Spleen (tissue), 11 donors: ENCODE results near the gene TBC1D22A. TPM values are rescaled to one million over a fixed set of nuclear protein-coding genes. Genes with fewer than 3 reads are reported as not detected.

Source experiments
- DNase-seq: peaks from one replicate; pipeline ENCODE4 v3.0.0-alpha.2; 2020
- H3K27ac ChIP-seq, 8 donors: fragments of 200-600 bp; sonication (generic) in 7 of 8; 1 replicate in 4 of 8; 2 replicates in 4 of 8; pipeline versions ENCODE4 v1.5.0 to v1.8.0; 2016 to 2021; ENCODE audit warnings: inconsistent platforms in 4 of 8, mild to moderate bottlenecking in 4 of 8, moderate library complexity in 1 of 8
- H3K27me3 ChIP-seq, 7 donors: fragments of 200-600 bp; sonication (generic) in 6 of 7; replicated peaks in 1 of 7; 1 replicate in 4 of 7; 2 replicates in 3 of 7; pipeline versions ENCODE4 v1.5.0 to v1.8.0; 2016 to 2021; ENCODE audit warnings: inconsistent platforms in 3 of 7, mild to moderate bottlenecking in 1 of 7
- H3K36me3 ChIP-seq, 6 donors: fragments of 200-600 bp; sonication (generic) in 5 of 6; 1 replicate in 4 of 6; 2 replicates in 2 of 6; pipeline versions ENCODE4 v1.5.0 to v1.8.0; 2016 to 2021; ENCODE audit warnings: inconsistent platforms in 2 of 6
- H3K4me1 ChIP-seq, 6 donors: fragments of 200-600 bp; sonication (generic) in 5 of 6; 1 replicate in 3 of 6; 2 replicates in 3 of 6; pipeline versions ENCODE4 v1.5.0 to v1.8.0; 2016 to 2021; ENCODE audit warnings: inconsistent platforms in 3 of 6
- H3K4me3 ChIP-seq, 8 donors: fragments of 200-600 bp; sonication (generic) in 7 of 8; 1 replicate in 4 of 8; 2 replicates in 4 of 8; pipeline versions ENCODE4 v1.5.0 to v1.8.0; 2016 to 2021; ENCODE audit warnings: inconsistent platforms in 4 of 8, mild to moderate bottlenecking in 4 of 8, moderate library complexity in 2 of 8
- H3K9me3 ChIP-seq, 8 donors: fragments of 200-600 bp; sonication (generic) in 7 of 8; 1 replicate in 4 of 8; 2 replicates in 4 of 8; pipeline versions ENCODE4 v1.5.0 to v1.8.0; 2016 to 2021; ENCODE audit warnings: inconsistent platforms in 4 of 8
- CTCF ChIP-seq, 11 experiments: fragments of 200-600 bp in 7 of 11; fragments of 450-650 bp in 4 of 11; sonication (generic) in 4 of 11; IDR thresholded peaks in 8 of 11; conservative IDR thresholded peaks in 3 of 11; 1 replicate in 7 of 11; 2 replicates in 4 of 11; pipeline versions ENCODE4 v1.4.0 to v1.8.0; 2016 to 2021; ENCODE audit warnings: antibody characterized with exemption in 11 of 11, inconsistent platforms in 4 of 11, mild to moderate bottlenecking in 1 of 11
- POLR2A ChIP-seq, 3 donors: fragments of 450-650 bp; IDR thresholded peaks; one replicate each; pipeline ENCODE4 v1.5.1; 2017; ENCODE audit warnings: antibody characterized with exemption in 3 of 3, mild to moderate bottlenecking in 1 of 3
- POLR2AphosphoS5 ChIP-seq, 3 donors: sonication (generic); formaldehyde crosslinking; IDR thresholded peaks; one replicate each; pipeline ENCODE4 v1.5.1; 2017; ENCODE audit warnings: antibody characterized with exemption in 3 of 3
- WGBS, 5 donors: extraction: QIAGEN DNeasy Blood & Tissue Kit in 3 of 5; methylation state at CpG; one replicate each; pipeline versions ENCODE4 v1.1.5 to v1.1.7; 2013 to 2018; 5-methylcytosine and 5-hydroxymethylcytosine counted together
- intact Hi-C: fragments of 100-400 bp; cut with DNase I; formaldehyde crosslinking; loops from one replicate; pipeline ENCODE4 v1.15.0; 2023; ENCODE audit warnings: low total_unique reads
- polyA plus RNA-seq, 3 donors: library from polyadenylated mRNA; stranded (reverse); fragments of 200-250 nt; gene quantifications; one replicate each; pipeline ENCODE4 v1.2.1, GENCODE V29; 2013
- total RNA-seq, 7 donors: library from RNA; depleted of rRNA in 3 of 7; stranded (reverse); fragments of >200 nt in 3 of 7; fragmentation: NEBNext Ultra II Directional in 4 of 7; extraction: Animal tissue kit (Norgen Biotek cat#: 25700) in 4 of 7; gene quantifications; one replicate each; pipeline versions ENCODE4 v1.1.0 to v1.2.1, GENCODE V29; 2016 to 2021
- donor health status: healthy with polysubstance abuse.
- donor health status: DM: no; HTN: no; CAD: no; lungs with moderate emphysema.
- donor health status: DM: no; HTN: no; CAD: no.
- donor health status: Bipolar disorder and iron deficiency.
- donor health status: healthy.
- donor health status: DM: no; HTN: no; CAD: no.
- donor health status: DM: yes; HTN: yes; CAD: no.

TBC1D22A gene
- total and polyA plus RNA-seq, 10 donors: 17.2 to 66.9 (median 49.6) TPM

- Histone ChIP-seq H3K4me3 (no peak overlapping the region), H3K9me3 (peaks cover 0 to 37% (median 27%) of the 10 kb centered on the region in 8 donors), H3K27me3 (no peaks in the 10 kb centered on the region), H3K36me3 (no peaks in the 10 kb centered on the region), H3K4me1 (peaks cover 0 to 4% (median 0%) of the 10 kb centered on the region in 6 donors), H3K27ac (no peak overlapping the region)
- DNase-seq: peak; percentile 21
- TF ChIP-seq POLR2AphosphoS5 (IDR thresholded peaks at IDR 0.05): no peak
- no peak for TF ChIP-seq CTCF (IDR thresholded peaks at IDR 0.05 in 8 of 11, conservative IDR thresholded peaks at IDR 0.05 in 3 of 11)
- no peak for TF ChIP-seq POLR2A (IDR thresholded peaks at IDR 0.05)
- 88 to 94% (median 90%) methylated on average over 9 of the region's 9 CpGs for WGBS, 5 donors
- intact Hi-C loops: no loop called here
Observed at GRCh38 chr22:47187176-47187957, 424.9 kb downstream of the TBC1D22A start.

GRCh38 chr22:47188261-47189055 lies 426.0 kb downstream of the TBC1D22A start:
- 75 to 80% (median 77%) methylated on average over 14 to 17 of the region's 17 CpGs for WGBS, 5 donors
- H3K4me3 ChIP-seq: no peak overlapping the region
- DNase-seq: peak; percentile 41
- TF ChIP-seq CTCF (IDR thresholded peaks at IDR 0.05 in 8 of 11, conservative IDR thresholded peaks at IDR 0.05 in 3 of 11) (no peak), POLR2AphosphoS5 (IDR thresholded peaks at IDR 0.05) (peak in 1 of 3 donors; percentile 10)
- intact Hi-C loops: no loop called here
- peaks cover 0 to 35% (median 25%) of the 10 kb centered on the region in 8 donors for H3K9me3 ChIP-seq
- peaks cover 0 to 6% (median 0%) of the 10 kb centered on the region in 6 donors for H3K4me1 ChIP-seq
- no peak overlapping the region for H3K27ac ChIP-seq
- no peaks in the 10 kb centered on the region for H3K36me3 ChIP-seq
- no peaks in the 10 kb centered on the region for H3K27me3 ChIP-seq

GRCh38 chr22:47189056-47189916 lies 426.8 kb downstream of the TBC1D22A start:
- peak; percentile 59 for DNase-seq
- H3K4me1 ChIP-seq: peaks cover 0 to 6% (median 0%) of the 10 kb centered on the region in 6 donors

More at GRCh38 chr22:47189056-47189916, 426.8 kb downstream of the TBC1D22A start:
- Histone ChIP-seq H3K4me3 (no peak overlapping the region), H3K9me3 (peaks cover 0 to 30% (median 23%) of the 10 kb centered on the region in 8 donors), H3K27ac (no peak overlapping the region), H3K36me3 (no peaks in the 10 kb centered on the region), H3K27me3 (no peaks in the 10 kb centered on the region)
- intact Hi-C loops: no loop called here
- 90 to 93% (median 91%) methylated on average over 26 to 35 of the region's 35 CpGs for WGBS, 5 donors
- no peak for TF ChIP-seq POLR2A (IDR thresholded peaks at IDR 0.05)
- TF ChIP-seq CTCF (IDR thresholded peaks at IDR 0.05 in 8 of 11, conservative IDR thresholded peaks at IDR 0.05 in 3 of 11): no peak
- no peak for TF ChIP-seq POLR2AphosphoS5 (IDR thresholded peaks at IDR 0.05)
